ENCODE data around the gene EPAS1.

- no peak for TF ChIP-seq YY1 (IDR thresholded peaks at IDR 0.05; ENCODE audit: insufficient read depth, insufficient read length)
- no peak for TF ChIP-seq ZNF274 (IDR thresholded peaks at IDR 0.05; ENCODE audit: low read depth, low read length)
These were observed 31.1 kb upstream of the EPAS1 start for GRCh38 chr2:46266134-46266533.
